G401 (cell line): ENCODE measurements around the gene TM9SF4. TPM values are rescaled to one million over a fixed set of nuclear protein-coding genes. Genes with fewer than 3 reads are reported as not detected.

Experiments used
- DNase-seq: peaks from one replicate; pipeline ENCODE4 v3.0.0-alpha.2; 2015; ENCODE audit warnings: low spot score
- in situ Hi-C: cut with HindIII; loops from 2 replicates; pipeline ENCODE4 v1.10.0; 2016; ENCODE audit warnings: low sequenced_read_pairs, mixed read lengths
- total RNA-seq: library from RNA; depleted of rRNA; stranded (reverse); fragments of >200 nt; shearing (Covaris generic); gene quantifications from 2 replicates; pipeline ENCODE4 v1.2.3, GENCODE V29; 2014

The TM9SF4 gene
- total RNA-seq, 1 experiment from 2014 or later, result 9.7 TPM

DNA sequence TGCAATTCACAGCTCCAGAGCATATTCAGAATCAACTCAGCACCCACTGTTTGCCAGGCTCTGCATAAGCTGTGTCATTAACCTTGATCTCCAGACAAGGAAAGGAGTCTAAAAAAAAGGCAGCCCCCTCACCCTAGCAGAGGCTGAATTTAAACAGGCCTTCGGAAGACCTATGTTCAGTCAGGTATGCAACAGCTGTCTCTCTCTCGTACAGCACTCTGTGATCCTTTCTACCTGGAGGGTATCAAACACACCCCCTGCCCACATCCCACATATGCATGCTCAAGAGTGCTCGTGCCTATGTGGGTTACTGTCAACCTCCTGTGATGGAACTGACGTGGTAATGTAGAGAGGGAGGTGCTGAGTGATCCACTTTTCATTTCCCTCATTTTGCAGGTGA, 89.5 kb downstream of the TM9SF4 start:
- DNase-seq, result no peak
- in situ Hi-C loops, result no loop called here

DNA sequence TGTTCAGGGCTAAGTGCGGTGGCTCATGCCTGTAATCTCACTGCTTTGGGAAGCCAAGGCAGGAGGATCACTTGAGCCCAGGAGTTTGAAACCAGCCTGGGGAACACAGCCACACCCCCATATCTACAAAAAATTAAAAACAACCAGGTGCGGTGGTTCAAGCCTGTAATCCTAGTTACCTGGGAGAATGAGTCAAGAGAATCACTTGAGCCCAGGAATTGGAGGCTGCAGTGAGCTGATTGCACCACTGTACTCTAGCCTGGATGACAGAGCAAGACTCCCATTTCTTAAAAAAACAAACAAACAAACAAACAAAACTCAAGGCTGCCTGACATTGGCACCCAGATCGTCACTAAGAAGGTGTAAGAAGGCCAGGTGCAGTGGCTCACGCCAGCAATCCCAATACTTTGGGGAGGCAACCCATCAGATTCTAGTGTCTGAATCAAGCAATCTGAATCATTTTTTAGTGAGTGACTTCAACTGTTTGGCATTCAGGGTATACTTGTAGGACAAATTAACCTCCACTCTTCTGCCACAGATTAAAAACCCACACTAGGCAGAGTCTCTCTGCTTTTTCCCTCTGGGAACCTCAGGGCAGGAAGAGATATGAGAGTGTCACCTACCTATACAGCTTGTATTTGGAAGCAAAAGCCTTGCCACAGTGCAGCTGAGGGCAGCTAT, 91.9 kb downstream of the TM9SF4 start:
- in situ Hi-C loops, result no loop called here
- DNase-seq, result no peak

DNA sequence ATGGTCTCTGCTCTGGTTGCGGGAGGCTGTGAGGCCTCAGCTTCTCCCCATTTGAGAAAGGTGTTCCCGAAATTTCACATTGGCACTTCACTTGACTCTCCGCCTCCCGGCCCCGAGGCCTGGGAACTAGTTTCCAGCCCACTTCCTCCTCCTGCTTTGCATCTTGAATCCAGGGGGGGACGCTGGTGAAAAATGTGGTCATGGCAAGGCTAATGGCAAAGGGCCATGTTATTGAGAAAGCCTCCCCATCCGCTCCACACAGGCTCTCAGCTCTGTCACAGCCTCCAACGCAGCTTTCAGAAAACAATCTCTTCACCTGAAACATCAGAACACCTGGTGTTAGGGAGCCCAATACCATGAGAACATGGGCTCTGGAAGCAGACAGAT, 92.5 kb downstream of the TM9SF4 start:
- in situ Hi-C loops, result no loop called here
- DNase-seq, result no peak

DNA sequence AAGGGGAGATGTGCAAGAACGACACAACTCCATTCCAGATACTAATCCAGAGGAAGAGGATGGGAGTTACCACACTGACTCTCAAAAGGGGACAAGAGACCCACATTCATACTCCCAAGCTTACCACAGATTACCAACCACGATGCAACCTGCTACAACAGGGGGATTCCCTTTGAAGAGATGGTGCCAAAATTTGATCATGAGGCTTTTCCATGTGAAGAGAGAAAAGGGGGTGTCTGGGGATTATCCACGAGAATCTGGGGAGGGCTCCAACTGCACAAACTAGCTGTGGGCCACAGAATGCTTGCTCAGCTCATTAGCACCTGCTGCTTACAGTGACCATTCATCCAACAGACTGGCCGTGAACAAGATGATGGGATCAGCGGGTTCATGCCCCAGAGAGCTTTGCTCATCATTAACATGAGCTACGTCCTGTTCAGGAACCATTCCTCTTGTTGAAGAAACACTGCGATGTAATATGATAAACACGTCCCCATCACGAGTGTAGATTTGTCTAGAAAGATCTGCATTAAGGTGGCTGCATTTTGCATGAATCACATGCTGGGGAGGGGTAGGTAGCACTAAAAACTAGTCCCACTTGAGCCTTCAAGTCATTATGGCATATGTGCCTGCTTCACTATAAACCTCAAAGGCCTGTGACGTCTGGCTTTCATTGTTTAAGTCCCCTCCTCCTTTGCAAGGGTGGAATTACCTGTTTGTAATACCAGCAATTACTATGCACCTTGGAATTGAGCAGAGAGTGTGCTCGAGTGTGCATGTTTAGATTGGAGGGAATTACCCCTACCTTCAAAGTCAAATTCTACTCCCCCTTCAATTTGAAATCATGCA, 94.1 kb downstream of the TM9SF4 start:
- in situ Hi-C loops, result no loop called here

DNA sequence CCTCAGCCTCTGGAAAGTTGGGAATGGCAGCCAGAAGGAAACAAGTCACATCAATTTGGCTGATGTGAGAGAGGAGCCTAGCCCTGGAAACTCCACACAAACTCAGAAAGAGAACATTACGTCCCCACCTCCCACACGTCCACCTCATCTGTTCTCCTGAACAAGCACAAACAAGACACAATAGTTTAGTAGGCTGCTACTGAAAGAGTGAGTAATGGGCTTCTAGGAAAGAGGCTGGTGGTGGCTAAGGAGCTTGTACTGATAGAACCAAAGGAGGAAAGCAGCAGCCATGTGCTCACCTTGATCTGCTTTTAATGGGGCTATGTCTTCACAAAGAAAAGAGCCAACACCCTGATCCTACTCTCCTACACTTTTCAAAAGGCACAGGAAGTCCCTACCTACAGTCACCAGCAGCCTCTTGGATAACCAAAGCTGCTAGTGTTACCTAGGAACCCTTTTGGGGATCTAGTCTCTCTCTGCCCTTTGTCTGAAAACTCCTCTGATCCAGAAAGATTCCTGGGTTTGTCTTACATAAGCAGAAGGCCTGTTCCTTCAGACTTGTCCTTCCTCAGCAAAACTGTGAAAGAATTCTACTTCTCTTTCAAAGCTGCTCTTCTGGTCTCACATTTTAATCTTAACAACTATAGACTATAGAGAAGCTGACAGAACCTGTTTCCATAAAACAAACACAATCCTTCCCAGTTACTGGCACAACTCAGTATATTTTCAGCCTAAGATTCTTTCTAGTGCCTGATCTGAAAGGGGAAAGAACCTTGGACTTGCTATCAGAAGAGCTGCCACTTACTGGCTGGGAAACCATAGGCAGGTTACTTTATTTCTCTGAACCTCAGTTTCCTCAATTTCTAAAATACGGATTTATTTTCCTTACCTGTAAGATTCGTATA, 94.9 kb downstream of the TM9SF4 start:
- no peak for DNase-seq
- in situ Hi-C loops, result no loop called here

More for the DNA sequence above, 94.1 kb downstream of the TM9SF4 start:
- DNase-seq, result no peak

DNA sequence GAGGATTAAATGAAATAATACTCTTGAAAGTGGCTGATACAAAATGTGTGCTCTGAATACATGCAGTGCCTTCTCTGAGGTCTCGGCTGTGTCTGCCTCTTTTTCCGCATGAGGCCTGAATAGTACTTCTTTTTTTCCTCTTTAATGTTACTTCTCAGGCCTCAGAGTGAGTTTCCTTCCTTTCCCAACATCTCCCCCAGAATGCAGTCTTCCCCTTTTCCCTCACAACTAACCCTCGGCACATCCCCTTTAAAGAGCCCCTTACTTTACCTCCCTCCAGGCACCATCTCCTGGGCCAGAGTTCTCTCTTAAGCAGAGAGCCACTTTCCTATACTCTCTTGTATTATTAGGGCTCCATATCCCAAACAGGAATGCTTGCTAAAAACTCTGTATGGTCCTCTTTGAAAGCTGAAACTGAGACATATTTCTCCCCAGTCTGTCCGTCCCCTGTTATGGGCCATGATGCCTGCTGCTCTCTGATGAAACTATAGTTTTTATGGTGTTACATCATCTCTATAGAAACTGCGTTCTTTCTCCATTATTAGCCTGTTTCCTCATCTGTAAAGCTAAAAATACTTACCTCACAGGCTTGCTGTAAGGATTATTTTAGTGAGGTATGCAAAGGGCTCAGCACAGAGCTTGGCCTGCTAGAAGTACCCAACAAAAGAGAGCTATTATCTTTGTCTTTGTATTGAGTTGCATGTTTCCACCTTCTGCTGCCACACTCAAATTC, 95.8 kb downstream of the TM9SF4 start:
- in situ Hi-C loops, result no loop called here

DNA sequence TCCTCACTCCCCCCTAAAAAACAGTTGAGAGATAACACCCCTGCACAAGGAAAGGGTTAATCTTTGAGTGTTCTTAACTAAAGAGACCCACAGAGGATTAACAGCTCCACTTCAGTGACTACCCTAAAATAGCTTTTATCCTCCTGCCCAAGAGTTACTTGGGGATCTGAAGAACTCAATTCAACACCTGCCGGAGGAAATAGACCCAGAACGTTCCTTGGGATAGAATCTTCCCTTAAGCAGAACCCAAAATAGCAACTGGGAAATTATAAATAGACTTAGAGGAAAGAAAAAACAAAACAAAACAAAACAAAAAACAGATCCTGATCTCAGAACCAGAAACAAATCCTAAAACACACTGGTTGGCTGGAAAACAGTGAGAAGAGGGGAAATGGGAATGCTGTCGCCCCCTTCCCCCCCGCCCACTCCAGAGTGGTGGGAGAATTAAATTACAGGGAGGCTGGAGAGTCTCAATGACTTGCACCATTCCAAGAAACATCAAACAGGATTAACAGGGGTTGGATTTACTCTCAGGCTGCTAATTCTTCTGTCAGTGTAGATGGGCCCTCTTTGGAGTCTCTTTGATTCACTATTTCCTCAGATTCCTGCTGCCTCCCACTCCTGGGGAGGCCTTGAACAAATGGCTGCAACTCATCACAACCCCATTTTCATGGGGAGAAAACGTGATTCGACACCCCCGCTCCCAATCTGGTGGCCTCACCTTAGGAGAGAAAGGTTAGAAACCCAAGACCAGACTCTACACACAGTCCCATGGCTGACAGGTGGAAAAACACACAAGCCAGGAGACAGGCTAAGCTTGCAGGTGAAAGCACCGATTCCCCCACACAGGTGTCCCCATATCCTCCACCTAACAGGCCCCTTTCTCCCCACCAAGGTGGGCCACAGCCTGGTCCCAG, 96.6 kb downstream of the TM9SF4 start:
- DNase-seq, result no peak
- in situ Hi-C loops, result no loop called here

More for the DNA sequence above, 95.8 kb downstream of the TM9SF4 start:
- DNase-seq, result no peak

DNA sequence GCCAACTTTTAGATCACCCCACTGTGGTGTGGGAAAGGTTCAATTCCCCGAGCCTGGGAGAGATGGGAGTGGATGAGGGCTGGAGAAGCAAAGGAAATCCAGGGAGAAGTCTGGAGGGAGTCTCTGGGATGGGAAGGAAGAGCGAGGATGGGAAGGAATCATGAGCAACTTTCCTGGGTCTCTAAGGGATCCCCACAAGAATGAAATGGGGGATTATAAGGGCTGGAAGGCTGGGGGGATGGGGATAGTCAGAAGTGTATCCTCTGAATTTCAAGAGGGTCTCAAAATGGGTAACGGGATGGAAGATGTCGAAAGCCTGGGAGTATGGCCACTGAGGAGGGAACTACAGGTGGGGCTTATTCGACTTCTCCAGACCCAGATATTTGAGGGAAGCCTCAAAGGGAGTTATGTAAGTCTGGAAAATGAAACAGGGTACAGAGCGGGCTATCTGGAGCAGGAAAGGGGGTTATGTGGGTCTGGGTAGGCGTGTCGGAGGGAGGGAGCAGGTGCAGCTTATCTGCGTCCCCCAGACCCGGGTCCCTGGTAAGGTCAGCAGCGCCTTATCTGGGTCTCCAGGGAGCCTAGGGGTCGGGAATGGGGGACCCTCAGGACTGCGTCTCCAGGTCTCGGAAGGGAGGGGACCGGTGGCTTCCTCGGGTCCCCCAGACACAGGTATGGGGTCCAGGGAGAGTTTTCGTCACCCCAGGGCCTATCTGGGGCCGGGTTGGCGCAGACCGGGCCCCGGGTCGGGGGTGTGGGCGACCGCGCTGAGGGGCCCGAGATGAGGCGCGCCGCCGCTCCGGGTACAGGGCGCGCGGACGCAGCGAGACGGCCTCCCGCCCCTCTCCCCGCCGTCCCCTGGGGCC, 97.5 kb downstream of the TM9SF4 start:
- in situ Hi-C loops, result no loop called here
- DNase-seq, result no peak

DNA sequence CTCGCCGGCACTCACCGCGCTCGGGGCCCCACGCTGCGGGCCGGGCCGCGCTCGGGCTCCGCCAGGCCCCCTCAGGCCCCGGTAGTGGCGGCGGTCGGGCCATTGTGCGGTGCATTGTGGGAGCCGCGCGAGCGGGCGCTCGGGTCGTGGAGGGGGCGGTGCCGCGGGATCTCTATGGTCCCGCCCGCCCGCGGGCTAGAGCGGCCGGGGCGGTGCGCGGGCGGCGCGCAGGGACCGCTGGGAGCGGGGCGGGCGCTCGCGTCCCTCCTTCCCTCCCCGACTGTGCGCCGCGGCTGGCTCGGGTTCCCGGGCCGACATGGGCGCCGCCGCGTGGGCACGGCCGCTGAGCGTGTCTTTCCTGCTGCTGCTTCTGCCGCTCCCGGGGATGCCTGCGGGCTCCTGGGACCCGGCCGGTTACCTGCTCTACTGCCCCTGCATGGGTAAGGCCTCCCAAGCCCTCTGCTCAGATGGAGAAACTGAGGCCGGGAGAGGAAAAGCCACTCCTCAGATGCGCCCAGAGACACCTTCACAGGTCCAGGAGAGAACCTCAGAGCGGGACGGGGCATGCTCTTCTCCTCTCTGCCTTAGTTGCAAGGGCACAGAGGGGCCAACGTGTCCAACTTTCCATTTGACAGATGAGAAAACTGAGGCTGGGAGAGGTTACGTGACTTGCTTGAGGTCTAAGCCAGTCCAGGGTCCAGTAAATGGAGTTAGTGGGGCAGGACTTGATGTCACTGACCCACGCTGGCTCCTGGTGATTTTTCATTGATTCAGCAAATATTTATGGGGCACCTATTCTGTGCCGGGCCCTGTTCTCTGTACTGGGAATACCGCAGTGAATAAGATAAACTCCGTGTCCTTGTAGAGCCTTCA, 98.3 kb downstream of the TM9SF4 start, which contains the start of the genes PLAGL2 and POFUT1:
Gene PLAGL2 (minus strand): TSS at position 118 of the 873 bp plus-strand sequence. CDS start 5,565 bp downstream, outside the sequence.
Gene POFUT1 (plus strand): TSS at position 255 of the 873 bp plus-strand sequence. CDS start 62 bp downstream, at position 317.
- in situ Hi-C loops, result no loop called here
- DNase-seq, result peak; percentile 85

DNA sequence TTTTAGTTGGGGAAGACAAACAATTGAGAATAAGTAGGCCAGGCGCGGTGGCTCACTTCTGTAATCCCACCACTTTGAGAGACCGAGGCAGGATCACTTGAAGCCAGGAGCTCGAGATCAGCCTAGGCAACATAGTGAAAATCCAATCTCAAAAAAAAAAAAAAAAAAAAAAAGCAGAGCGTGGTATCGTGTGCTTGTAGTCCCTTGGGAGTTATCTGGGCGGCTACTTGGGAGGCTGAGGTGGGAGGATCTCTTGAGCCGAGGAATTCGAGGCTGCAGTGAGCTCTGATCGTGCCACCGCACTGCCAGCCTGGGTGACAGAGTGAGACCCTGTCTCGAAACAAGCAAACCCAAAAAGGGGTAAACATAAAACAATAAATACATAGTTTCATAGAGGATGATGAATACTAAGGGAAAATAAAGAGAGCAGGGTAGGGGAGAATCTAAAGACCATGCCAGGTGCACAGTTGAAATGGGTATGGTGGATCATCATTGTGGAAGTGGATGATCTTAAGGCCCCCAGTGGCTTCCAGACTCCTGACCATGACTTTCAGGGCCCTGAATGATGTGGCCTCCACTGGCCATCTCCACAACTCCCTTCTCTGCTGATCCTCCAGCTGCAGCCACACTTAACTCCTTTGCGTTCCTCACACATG, 99.1 kb downstream of the TM9SF4 start:
- DNase-seq, result no peak
- in situ Hi-C loops, result no loop called here

DNA sequence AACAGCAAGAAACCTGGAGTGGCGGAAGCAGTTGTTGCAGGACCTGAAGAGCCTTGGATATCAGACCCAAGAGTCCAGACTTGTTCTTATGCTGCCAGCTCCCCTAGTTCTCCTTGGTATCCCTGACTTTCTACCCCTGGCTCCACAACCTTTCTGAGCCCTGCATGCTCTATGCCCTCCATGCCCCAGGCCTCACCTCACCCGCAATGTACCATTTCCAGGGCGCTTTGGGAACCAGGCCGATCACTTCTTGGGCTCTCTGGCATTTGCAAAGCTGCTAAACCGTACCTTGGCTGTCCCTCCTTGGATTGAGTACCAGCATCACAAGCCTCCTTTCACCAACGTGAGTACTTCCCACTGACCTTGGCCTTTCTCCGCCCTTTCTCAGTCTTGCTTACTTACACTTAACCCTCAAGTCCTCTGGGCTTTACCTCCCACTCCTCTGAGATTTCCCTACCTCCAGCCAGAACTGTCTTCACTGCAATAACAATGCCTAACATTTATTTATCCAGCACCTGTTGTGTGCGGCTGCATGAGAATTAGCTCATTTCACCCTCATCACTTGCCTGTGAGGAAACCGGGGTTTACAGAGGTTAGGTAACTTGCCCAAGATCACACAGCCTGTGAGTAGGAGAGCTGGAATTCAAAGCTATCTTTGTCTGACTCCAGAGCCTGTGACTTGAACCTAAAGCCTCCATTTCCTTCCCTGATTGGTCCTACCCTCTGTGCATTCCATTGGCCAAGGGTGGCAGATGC, 100.5 kb downstream of the TM9SF4 start:
- in situ Hi-C loops, result no loop called here
- no peak for DNase-seq

DNA sequence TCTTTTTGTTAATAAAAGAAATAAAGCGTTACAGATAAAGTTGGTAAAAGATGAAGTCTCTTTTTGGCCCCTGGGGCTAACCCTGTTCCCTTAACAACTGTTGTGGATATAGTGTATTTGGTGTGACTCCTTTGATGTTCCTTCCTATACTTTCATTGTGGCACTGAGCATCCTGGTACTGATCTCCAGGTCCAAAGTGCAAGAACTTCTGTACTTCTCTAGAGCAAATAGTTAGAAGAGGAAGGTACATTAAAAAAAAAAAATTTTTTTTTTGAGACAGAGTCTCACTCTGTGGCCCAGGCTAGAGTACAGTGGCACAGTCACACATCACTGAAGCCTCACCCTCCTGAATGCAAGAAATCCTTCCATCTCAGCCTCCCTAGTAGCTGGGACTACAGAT, 104.4 kb downstream of the TM9SF4 start:
- in situ Hi-C loops, result no loop called here
- no peak for DNase-seq

DNA sequence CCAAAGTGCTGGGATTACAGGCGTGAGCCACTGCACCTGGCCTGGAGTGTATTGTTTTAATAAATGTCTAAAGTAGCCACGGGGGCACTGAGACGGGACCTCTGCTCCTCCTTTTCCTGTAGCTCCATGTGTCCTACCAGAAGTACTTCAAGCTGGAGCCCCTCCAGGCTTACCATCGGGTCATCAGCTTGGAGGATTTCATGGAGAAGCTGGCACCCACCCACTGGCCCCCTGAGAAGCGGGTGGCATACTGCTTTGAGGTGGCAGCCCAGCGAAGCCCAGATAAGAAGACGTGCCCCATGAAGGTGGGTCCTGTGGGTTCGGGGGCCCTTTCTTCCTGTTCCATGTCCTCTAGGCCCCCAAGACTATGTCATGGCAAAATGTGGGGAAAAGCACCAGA, 105.6 kb downstream of the TM9SF4 start:
- in situ Hi-C loops, result no loop called here
- DNase-seq, result no peak

DNA sequence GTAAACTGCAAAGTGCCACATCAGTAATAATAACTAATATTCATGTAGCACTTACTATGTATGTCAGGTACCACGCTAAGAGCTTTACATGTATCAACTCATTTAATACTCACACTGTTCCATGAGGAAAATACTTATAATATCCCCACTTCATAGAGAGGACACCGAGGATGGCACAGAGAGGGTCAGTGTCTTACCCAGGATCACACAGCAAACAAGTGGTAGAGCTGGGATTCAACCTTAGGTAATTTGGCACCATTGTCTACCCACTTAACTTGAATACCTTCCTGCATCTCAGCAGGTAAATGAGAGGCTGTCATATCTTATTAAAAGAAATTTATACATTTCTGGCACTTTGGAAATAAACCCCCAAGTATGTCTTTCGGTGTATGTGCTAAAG, 106.2 kb downstream of the TM9SF4 start:
- in situ Hi-C loops, result no loop called here
- no peak for DNase-seq
